Stomach (tissue), 4 donors: Measurements from ENCODE around the gene BCL3.

Experiments
- CTCF ChIP-seq, 7 experiments: fragments of 450-650 bp in 4 of 7; fragments of 200-600 bp in 3 of 7; sonication (generic) in 3 of 7; IDR thresholded peaks; one replicate each; pipeline ENCODE4 v1.5.1; 2016 to 2019; ENCODE audit warnings: antibody characterized with exemption in 7 of 7, control low read depth in 2 of 7, mild to moderate bottlenecking in 1 of 7
- EP300 ChIP-seq: sonication (generic); formaldehyde crosslinking; IDR thresholded peaks from one replicate; pipeline ENCODE4 v1.6.1; 2017; ENCODE audit warnings: antibody characterized with exemption
- POLR2A ChIP-seq, 4 donors: fragments of 450-650 bp; IDR thresholded peaks; one replicate each; pipeline ENCODE4 v1.6.1; 2016; ENCODE audit warnings: antibody characterized with exemption in 4 of 4, control low read depth in 2 of 4, mild to moderate bottlenecking in 1 of 4, moderate library complexity in 1 of 4
- POLR2AphosphoS5 ChIP-seq, 3 donors: sonication (generic); formaldehyde crosslinking; IDR thresholded peaks; one replicate each; pipeline ENCODE4 v1.6.1; 2016; ENCODE audit warnings: antibody characterized with exemption in 3 of 3

GRCh38 chr19:44807162-44807561 is 58.7 kb downstream of the BCL3 start:
- TF ChIP-seq CTCF (IDR thresholded peaks at IDR 0.05) (no peak), EP300 (no peak), POLR2A (IDR thresholded peaks at IDR 0.05) (no peak), POLR2AphosphoS5 (IDR thresholded peaks at IDR 0.05) (no peak)
